Measurements from ENCODE around the gene BPIFB3. TPM values are rescaled to one million over a fixed set of nuclear protein-coding genes. Genes with fewer than 3 reads are reported as not detected.

Gene BPIFB3
- total RNA-seq, 2 donors from 2014 or later, result not detected

- DNase-seq (ENCODE audit: low spot score), result no peak
- no peaks in the 10 kb centered on the region for H3K4me1 ChIP-seq
- H3K4me3 ChIP-seq, result no peak overlapping the region
- H3K27me3 ChIP-seq, result no peaks in the 10 kb centered on the region
- peaks cover 0 to 21% of the 10 kb centered on the region in 2 donors for H3K9me3 ChIP-seq
- H3K36me3 ChIP-seq, result no peaks in the 10 kb centered on the region
- no peak overlapping the region for H3K27ac ChIP-seq
- no peak for TF ChIP-seq CTCF (IDR thresholded peaks at IDR 0.05)
Observed at GRCh38 chr20:33046412-33046811, 7.3 kb upstream of the BPIFB3 start.

DNA sequence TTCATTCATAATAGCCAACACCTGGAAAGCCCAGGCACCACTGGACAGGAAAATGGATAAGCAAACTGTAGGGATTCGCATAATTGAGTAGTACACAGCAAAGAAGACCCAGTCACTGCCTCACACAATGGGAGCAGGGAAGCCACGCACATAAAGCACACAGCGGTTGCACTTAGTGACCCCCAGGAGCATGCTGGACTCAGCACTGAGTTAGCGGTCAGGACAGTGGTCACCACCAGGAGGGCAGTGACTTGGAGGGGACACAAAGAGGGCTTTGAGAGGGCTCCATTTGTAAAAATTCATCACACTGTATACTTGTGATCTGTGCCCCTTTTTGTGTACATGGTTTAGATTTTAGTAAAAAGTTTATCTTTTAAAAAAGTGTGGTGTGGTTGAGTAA is 2.4 kb upstream of the BPIFB3 start:
- Histone ChIP-seq H3K27me3 (no peaks in the 10 kb centered on the region), H3K36me3 (no peaks in the 10 kb centered on the region), H3K9me3 (peaks cover 0 to 3% of the 10 kb centered on the region in 2 donors), H3K4me3 (no peak overlapping the region), H3K27ac (no peak overlapping the region), H3K4me1 (no peaks in the 10 kb centered on the region)
- TF ChIP-seq CTCF (IDR thresholded peaks at IDR 0.05), result no peak
- DNase-seq (ENCODE audit: low spot score), result no peak

GRCh38 chr20:33054381-33054780 is 678 bp downstream of the BPIFB3 start:
- no peaks in the 10 kb centered on the region for H3K4me1 ChIP-seq
- H3K4me3 ChIP-seq, result no peak overlapping the region
- H3K27ac ChIP-seq, result no peak overlapping the region
- no peaks in the 10 kb centered on the region for H3K27me3 ChIP-seq
- no peak for DNase-seq (ENCODE audit: low spot score)
- H3K36me3 ChIP-seq, result no peaks in the 10 kb centered on the region
- TF ChIP-seq CTCF (IDR thresholded peaks at IDR 0.05), result no peak
- H3K9me3 ChIP-seq, result no peaks in the 10 kb centered on the region

- H3K4me1 ChIP-seq, result no peaks in the 10 kb centered on the region
- H3K27me3 ChIP-seq, result no peaks in the 10 kb centered on the region
- TF ChIP-seq CTCF (IDR thresholded peaks at IDR 0.05), result no peak
- H3K4me3 ChIP-seq, result no peak overlapping the region
- H3K9me3 ChIP-seq, result no peaks in the 10 kb centered on the region
- DNase-seq (ENCODE audit: low spot score), result no peak
- no peak overlapping the region for H3K27ac ChIP-seq
- H3K36me3 ChIP-seq, result no peaks in the 10 kb centered on the region
Observed at GRCh38 chr20:33054791-33055190, 1.1 kb downstream of the BPIFB3 start.

DNA sequence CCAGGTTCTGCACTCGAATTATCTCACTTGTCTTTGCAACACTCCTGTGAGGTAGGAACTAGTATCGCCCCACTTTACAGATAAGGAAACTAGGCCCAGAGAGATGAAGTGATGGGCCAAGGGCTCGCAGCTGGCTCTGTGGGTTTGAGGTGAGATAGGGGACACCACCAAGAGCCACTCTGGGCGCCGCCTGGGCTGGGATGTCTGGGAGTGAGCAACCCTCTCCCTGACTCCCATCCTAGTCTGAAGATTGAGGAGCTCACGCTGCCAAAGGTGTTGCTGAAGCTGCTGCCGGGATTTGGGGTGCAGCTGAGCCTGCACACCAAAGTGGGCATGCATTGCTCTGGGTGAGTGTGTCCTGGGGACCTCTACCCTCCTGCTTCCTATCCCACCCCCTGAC is 5.4 kb downstream of the BPIFB3 start:
- no peaks in the 10 kb centered on the region for H3K4me1 ChIP-seq
- H3K27ac ChIP-seq, result no peak overlapping the region
- TF ChIP-seq CTCF (IDR thresholded peaks at IDR 0.05), result no peak
- no peak for DNase-seq (ENCODE audit: low spot score)
- no peaks in the 10 kb centered on the region for H3K9me3 ChIP-seq
- no peaks in the 10 kb centered on the region for H3K27me3 ChIP-seq
- H3K4me3 ChIP-seq, result no peak overlapping the region
- no peaks in the 10 kb centered on the region for H3K36me3 ChIP-seq

DNA sequence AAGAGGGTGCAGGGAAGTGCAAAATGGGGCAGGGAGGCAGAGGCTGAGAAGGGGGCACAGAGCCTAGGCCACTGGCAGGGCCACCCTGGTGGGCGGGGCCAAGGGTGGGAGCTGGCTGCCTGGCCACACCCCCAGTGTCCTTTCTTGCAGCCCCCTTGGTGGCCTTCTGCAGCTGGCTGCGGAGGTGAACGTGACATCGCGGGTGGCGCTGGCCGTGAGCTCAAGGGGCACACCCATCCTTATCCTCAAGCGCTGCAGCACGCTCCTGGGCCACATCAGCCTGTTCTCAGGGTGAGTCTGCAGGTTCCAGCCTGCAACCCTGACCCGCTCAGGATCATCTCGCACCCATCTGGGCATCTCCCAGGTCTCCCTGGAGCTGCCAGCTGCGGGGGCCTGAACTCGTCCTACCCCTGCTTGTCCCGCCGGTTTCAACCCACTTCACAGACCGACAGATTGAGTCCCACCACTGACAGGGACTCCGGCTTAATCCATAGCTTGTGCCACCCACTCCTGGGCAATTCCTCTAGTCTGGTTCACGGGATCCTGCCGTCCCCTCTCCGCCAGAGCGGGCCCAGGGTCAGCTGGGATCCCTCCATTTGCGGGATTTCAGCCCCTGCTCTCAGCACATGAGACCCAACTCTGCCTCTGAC is 6.2 kb downstream of the BPIFB3 start:
- Histone ChIP-seq H3K27ac (no peak overlapping the region), H3K9me3 (no peaks in the 10 kb centered on the region), H3K4me3 (no peak overlapping the region), H3K27me3 (no peaks in the 10 kb centered on the region), H3K4me1 (no peaks in the 10 kb centered on the region), H3K36me3 (no peaks in the 10 kb centered on the region)
- DNase-seq (ENCODE audit: low spot score), result no peak
- TF ChIP-seq CTCF (IDR thresholded peaks at IDR 0.05), result no peak
